ENCODE results near the gene MAPT.
"Not testable (repeated sequence)": the region's sequence is repeated elsewhere in the genome, so short reads cannot be mapped to it uniquely, and the experiment has no call there.

MAPT gene

GRCh38 chr17:45927247-45927646, 32.9 kb downstream of the MAPT start:
- DNase-seq (ENCODE audit: low read depth): no peak

GRCh38 chr17:45929344-45929743, 35.0 kb downstream of the MAPT start:
- DNase-seq (ENCODE audit: low read depth): no peak

- DNase-seq (ENCODE audit: low read depth): no peak
These were observed 36.1 kb downstream of the MAPT start for GRCh38 chr17:45930420-45930951.

- DNase-seq (ENCODE audit: low read depth): no peak
These were observed 37.3 kb downstream of the MAPT start for GRCh38 chr17:45931677-45932076.

- DNase-seq (ENCODE audit: low read depth): no peak
These were observed 40.0 kb downstream of the MAPT start for GRCh38 chr17:45934044-45934979.

- no peak for DNase-seq (ENCODE audit: low read depth)
These were observed 40.9 kb downstream of the MAPT start for GRCh38 chr17:45935197-45935709.

GRCh38 chr17:45935710-45936509, 41.6 kb downstream of the MAPT start:
- no peak for DNase-seq (ENCODE audit: low read depth)

- no peak for DNase-seq (ENCODE audit: low read depth)
These were observed 42.3 kb downstream of the MAPT start for GRCh38 chr17:45936610-45937009.

GRCh38 chr17:45937186-45937585, 42.8 kb downstream of the MAPT start:
- not testable (repeated sequence) for DNase-seq (ENCODE audit: low read depth)

- DNase-seq (ENCODE audit: low read depth): no peak
These were observed 45.0 kb downstream of the MAPT start for GRCh38 chr17:45939395-45939794.

GRCh38 chr17:45940293-45940692, 45.9 kb downstream of the MAPT start:
- DNase-seq (ENCODE audit: low read depth): no peak

GRCh38 chr17:45940826-45941225, 46.5 kb downstream of the MAPT start:
- DNase-seq (ENCODE audit: low read depth): no peak

GRCh38 chr17:45941395-45941794, 47.0 kb downstream of the MAPT start:
- DNase-seq (ENCODE audit: low read depth): no peak

- peak; percentile 16 for DNase-seq (ENCODE audit: low read depth)
These were observed 47.9 kb downstream of the MAPT start for GRCh38 chr17:45942284-45942683.

- DNase-seq (ENCODE audit: low read depth): no peak
These were observed 52.5 kb downstream of the MAPT start for GRCh38 chr17:45946841-45947256.

- peak; percentile 9 for DNase-seq (ENCODE audit: low read depth)
These were observed 54.1 kb downstream of the MAPT start for GRCh38 chr17:45948498-45948880.

- peak; percentile 67 for DNase-seq (ENCODE audit: low read depth)
These were observed 54.7 kb downstream of the MAPT start for GRCh38 chr17:45948881-45949624.

- no peak for DNase-seq (ENCODE audit: low read depth)
These were observed 55.5 kb downstream of the MAPT start for GRCh38 chr17:45949755-45950320.

GRCh38 chr17:45950888-45951287, 56.5 kb downstream of the MAPT start:
- DNase-seq (ENCODE audit: low read depth): no peak

GRCh38 chr17:45951403-45951802, 57.0 kb downstream of the MAPT start:
- no peak for DNase-seq (ENCODE audit: low read depth)

GRCh38 chr17:45951941-45952340, 57.6 kb downstream of the MAPT start:
- DNase-seq (ENCODE audit: low read depth): no peak

Measured in EH (cell line).